Mesendoderm (in vitro differentiated cells): ENCODE data around the gene ADPRHL1.

Experiments
- DNase-seq: peaks from one replicate; pipeline ENCODE4 v3.0.0; 2013
- H2AK5ac ChIP-seq: 2 replicates; pipeline ENCODE4 v1.6.1; 2013; ENCODE audit warnings: low read length, inconsistent platforms
- H2BK120ac ChIP-seq: 2 replicates; pipeline ENCODE4 v1.6.1; 2013; ENCODE audit warnings: low read depth, mild to moderate bottlenecking, low read length, moderate library complexity, mixed read lengths
- H2BK15ac ChIP-seq: replicated peaks from 2 replicates; pipeline ENCODE4 v1.6.1; 2013; ENCODE audit warnings: low read depth, mild to moderate bottlenecking, moderate library complexity
- H2BK5ac ChIP-seq: 2 replicates; pipeline ENCODE4 v1.6.1; 2013; ENCODE audit warnings: low read length, inconsistent platforms
- H3K18ac ChIP-seq: 2 replicates; pipeline ENCODE4 v1.6.1; 2013; ENCODE audit warnings: mild to moderate bottlenecking, low read length, mixed read lengths
- H3K23ac ChIP-seq: one replicate; pipeline ENCODE4 v1.6.1; 2013; ENCODE audit warnings: low read length
- H3K27ac ChIP-seq: 2 replicates; pipeline ENCODE4 v1.5.1; 2013; ENCODE audit warnings: low read depth, mild to moderate bottlenecking, inconsistent platforms, low read length, moderate library complexity
- H3K27me3 ChIP-seq: 2 replicates; pipeline ENCODE4 v1.6.1; 2013; ENCODE audit warnings: low read length, control low read depth, mild to moderate bottlenecking, inconsistent platforms; ENCODE audit not compliant: insufficient read depth, poor library complexity
- H3K36me3 ChIP-seq: 2 replicates; pipeline ENCODE4 v1.6.1; 2013; ENCODE audit warnings: low read length, inconsistent platforms; ENCODE audit not compliant: control insufficient read depth, insufficient read depth
- H3K4ac ChIP-seq: one replicate; pipeline ENCODE4 v1.6.1; 2013; ENCODE audit warnings: low read depth, mild to moderate bottlenecking, low read length, moderate library complexity
- H3K4me1 ChIP-seq: 2 replicates; pipeline ENCODE4 v1.6.1; 2013; ENCODE audit warnings: low read depth, low read length, inconsistent platforms; ENCODE audit not compliant: control insufficient read depth
- H3K4me2 ChIP-seq: 2 replicates; pipeline ENCODE4 v1.6.1; 2013; ENCODE audit warnings: low read length
- H3K4me3 ChIP-seq: 2 replicates; pipeline ENCODE4 v1.5.1; 2013; ENCODE audit warnings: mild to moderate bottlenecking, low read length
- H3K56ac ChIP-seq: one replicate; pipeline ENCODE4 v1.6.1; 2013; ENCODE audit warnings: low read length
- H3K79me1 ChIP-seq: 2 replicates; pipeline ENCODE4 v1.6.1; 2013; ENCODE audit warnings: low read length, inconsistent platforms
- H3K79me2 ChIP-seq: 2 replicates; pipeline ENCODE4 v1.6.1; 2013; ENCODE audit warnings: mild to moderate bottlenecking, low read length; ENCODE audit not compliant: control insufficient read depth, insufficient read depth
- H3K9ac ChIP-seq: 2 replicates; pipeline ENCODE4 v1.6.1; 2013; ENCODE audit warnings: low read length, inconsistent platforms
- H4K5ac ChIP-seq: one replicate; pipeline ENCODE4 v1.6.1; 2013; ENCODE audit warnings: low read length
- H4K8ac ChIP-seq: one replicate; pipeline ENCODE4 v1.6.1; 2013; ENCODE audit warnings: low read depth, mild to moderate bottlenecking, control low read depth, low read length, moderate library complexity
- WGBS: extraction: QIAGEN DNeasy Blood & Tissue Kit; methylation state at CpG from one replicate; pipeline ENCODE4 v1.1.7; 2013; ENCODE audit warnings: low lambda C conversion rate, missing lambda C conversion rate; ENCODE audit not compliant: insufficient coverage; ENCODE audit errors: extremely low coverage; 5-methylcytosine and 5-hydroxymethylcytosine counted together

The ADPRHL1 gene

DNA sequence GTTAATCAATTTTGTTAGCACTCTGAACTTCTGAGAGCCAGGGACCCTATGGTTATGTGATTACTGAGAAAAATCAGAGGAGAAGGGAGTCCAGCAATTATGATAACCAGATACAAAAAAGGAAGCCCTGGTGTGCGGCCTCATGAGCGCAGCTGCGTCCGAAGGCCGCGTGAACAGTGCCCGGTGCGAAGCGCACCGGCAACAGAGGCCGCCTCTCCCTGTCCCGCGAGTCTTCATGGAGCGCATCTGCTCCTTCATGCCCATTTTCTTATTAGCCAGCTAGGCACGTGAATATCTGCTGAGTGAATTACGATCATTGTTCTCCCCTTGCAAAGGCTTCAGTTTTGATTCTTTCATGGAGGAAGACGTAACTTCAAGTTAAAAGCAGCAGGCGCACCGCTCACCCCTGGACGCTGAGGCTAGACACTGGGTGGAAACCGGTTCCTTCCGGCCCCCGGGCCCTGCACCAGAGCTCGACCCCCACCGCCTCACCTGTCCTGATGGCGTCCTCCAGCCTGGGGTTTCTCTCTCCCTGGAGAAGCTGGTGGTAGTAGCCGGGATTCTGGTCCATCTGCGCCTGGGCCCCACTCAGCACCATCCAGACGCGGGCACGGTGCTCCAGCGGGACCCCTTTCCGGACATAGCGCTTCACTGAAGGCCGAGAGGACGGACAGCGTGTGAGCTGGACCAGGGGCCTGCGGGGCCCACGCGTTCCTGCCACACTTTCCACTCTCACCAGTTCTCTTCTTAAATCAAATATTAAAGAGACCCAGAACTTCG lies 98.3 kb downstream of the ADPRHL1 start:
- Histone ChIP-seq H4K5ac (no peak overlapping the region), H3K4me1 (no peaks in the 10 kb centered on the region), H3K4ac (no peak overlapping the region), H4K8ac (no peak overlapping the region), H3K23ac (no peak overlapping the region), H3K4me3 (no peak overlapping the region), H3K27ac (no peak overlapping the region), H2BK5ac (no peak overlapping the region), H3K36me3 (peaks cover 2% of the 10 kb centered on the region), H3K9ac (no peak overlapping the region), H2BK120ac (no peak overlapping the region), H3K56ac (no peak overlapping the region), H2AK5ac (no peak overlapping the region), H3K4me2 (no peak overlapping the region), H3K18ac (no peak overlapping the region), H3K79me1 (no peaks in the 10 kb centered on the region), H3K79me2 (no peaks in the 10 kb centered on the region), H2BK15ac (no peak overlapping the region), H3K27me3 (no peaks in the 10 kb centered on the region)
- no peak for DNase-seq
- no CpG with 5 or more reads among the region's 41 CpGs for WGBS

GRCh38 chr13:113353254-113353653 lies 100.0 kb downstream of the ADPRHL1 start:
- no peak overlapping the region for H3K23ac ChIP-seq
- H3K4me3 ChIP-seq, result no peak overlapping the region
- H4K5ac ChIP-seq, result no peak overlapping the region
- no peaks in the 10 kb centered on the region for H3K79me2 ChIP-seq
- H3K4ac ChIP-seq, result no peak overlapping the region
- no peak overlapping the region for H2BK5ac ChIP-seq
- H3K56ac ChIP-seq, result no peak overlapping the region
- no peaks in the 10 kb centered on the region for H3K27me3 ChIP-seq
- no peak overlapping the region for H2BK120ac ChIP-seq
- peaks cover 1% of the 10 kb centered on the region for H3K36me3 ChIP-seq
- no peak overlapping the region for H2AK5ac ChIP-seq
- H3K18ac ChIP-seq, result no peak overlapping the region
- no peak overlapping the region for H2BK15ac ChIP-seq
- H3K79me1 ChIP-seq, result no peaks in the 10 kb centered on the region
- no peak overlapping the region for H3K9ac ChIP-seq
- WGBS, result no CpG with 5 or more reads among the region's 12 CpGs
- H3K27ac ChIP-seq, result no peak overlapping the region
- H3K4me2 ChIP-seq, result no peak overlapping the region
- H4K8ac ChIP-seq, result no peak overlapping the region
- no peak for DNase-seq
- no peaks in the 10 kb centered on the region for H3K4me1 ChIP-seq

- H2BK120ac ChIP-seq, result no peak overlapping the region
- no peak overlapping the region for H3K56ac ChIP-seq
- no CpG with 5 or more reads among the region's 17 CpGs for WGBS
- no peak overlapping the region for H3K23ac ChIP-seq
- H3K9ac ChIP-seq, result no peak overlapping the region
- no peak overlapping the region for H2BK5ac ChIP-seq
- H4K8ac ChIP-seq, result no peak overlapping the region
- H3K4me1 ChIP-seq, result no peaks in the 10 kb centered on the region
- no peak overlapping the region for H3K4ac ChIP-seq
- H3K18ac ChIP-seq, result no peak overlapping the region
- no peak for DNase-seq
- no peak overlapping the region for H3K4me2 ChIP-seq
- no peaks in the 10 kb centered on the region for H3K79me1 ChIP-seq
- H2AK5ac ChIP-seq, result no peak overlapping the region
- no peak overlapping the region for H3K4me3 ChIP-seq
- H3K27ac ChIP-seq, result no peak overlapping the region
- no peaks in the 10 kb centered on the region for H3K79me2 ChIP-seq
- H3K36me3 ChIP-seq, result peaks cover 1% of the 10 kb centered on the region
- no peak overlapping the region for H4K5ac ChIP-seq
- H2BK15ac ChIP-seq, result no peak overlapping the region
- no peaks in the 10 kb centered on the region for H3K27me3 ChIP-seq
These were observed 101.7 kb downstream of the ADPRHL1 start for GRCh38 chr13:113351514-113352026.

GRCh38 chr13:113350938-113351335 lies 102.4 kb downstream of the ADPRHL1 start:
- no peak overlapping the region for H3K9ac ChIP-seq
- H3K56ac ChIP-seq, result no peak overlapping the region
- H3K23ac ChIP-seq, result no peak overlapping the region
- H2BK120ac ChIP-seq, result no peak overlapping the region
- H3K36me3 ChIP-seq, result peaks cover 1% of the 10 kb centered on the region
- no peak overlapping the region for H4K8ac ChIP-seq
- no peak overlapping the region for H3K27ac ChIP-seq
- H2AK5ac ChIP-seq, result no peak overlapping the region
- H3K4me1 ChIP-seq, result no peaks in the 10 kb centered on the region
- H4K5ac ChIP-seq, result no peak overlapping the region
- H3K4me3 ChIP-seq, result no peak overlapping the region
- no peak overlapping the region for H2BK5ac ChIP-seq
- no peak overlapping the region for H3K4ac ChIP-seq
- DNase-seq, result no peak
- H3K27me3 ChIP-seq, result no peaks in the 10 kb centered on the region
- no peak overlapping the region for H3K4me2 ChIP-seq
- H3K79me1 ChIP-seq, result no peaks in the 10 kb centered on the region
- H3K18ac ChIP-seq, result no peak overlapping the region
- no peak overlapping the region for H2BK15ac ChIP-seq
- no peaks in the 10 kb centered on the region for H3K79me2 ChIP-seq
- no CpG with 5 or more reads among the region's 20 CpGs for WGBS

DNA sequence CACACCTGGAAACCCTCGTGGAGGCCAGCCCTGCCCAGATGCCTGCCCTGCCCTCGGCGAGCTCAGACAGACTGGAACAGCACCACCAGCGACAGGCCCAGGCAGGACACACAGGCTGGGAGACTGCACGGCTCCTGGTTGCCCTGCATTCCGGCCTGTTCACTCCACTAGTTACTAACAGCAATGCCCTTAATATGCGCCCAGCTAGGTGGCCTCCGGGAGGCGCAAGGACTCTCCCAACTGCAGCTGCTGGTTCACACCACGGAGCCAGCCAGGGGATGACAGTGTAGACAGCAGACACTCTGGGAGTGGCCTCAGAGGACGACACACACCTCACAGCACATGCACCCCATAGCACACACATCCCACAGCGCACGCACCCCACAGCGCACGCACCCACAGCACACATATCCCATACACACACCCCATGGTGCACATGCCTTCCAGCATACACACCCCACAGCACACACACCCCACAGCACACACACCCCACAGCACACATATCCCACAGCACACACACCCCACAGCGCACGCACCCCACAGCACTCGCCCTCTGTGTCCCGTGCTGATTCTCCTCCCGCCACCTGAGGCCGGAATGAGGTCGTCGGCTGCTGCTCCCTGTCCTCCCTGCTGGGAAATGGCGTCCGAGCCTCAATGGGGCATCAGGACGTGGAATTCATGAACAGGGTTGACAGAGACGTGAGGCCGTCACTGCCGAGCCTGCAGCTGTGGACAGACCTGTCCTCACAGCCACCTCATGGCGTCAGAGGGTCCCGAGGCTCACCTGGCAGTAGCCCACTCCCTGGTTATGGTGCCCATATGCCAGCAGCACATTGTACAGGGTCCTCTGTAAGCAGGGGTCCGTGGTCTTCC lies 103.0 kb downstream of the ADPRHL1 start:
- Histone ChIP-seq H2BK15ac (no peak overlapping the region), H3K4ac (no peak overlapping the region), H3K79me2 (no peaks in the 10 kb centered on the region), H2BK5ac (no peak overlapping the region), H3K4me2 (no peak overlapping the region), H4K8ac (no peak overlapping the region), H3K79me1 (no peaks in the 10 kb centered on the region), H3K4me3 (no peak overlapping the region), H3K23ac (no peak overlapping the region), H3K4me1 (no peaks in the 10 kb centered on the region), H3K9ac (no peak overlapping the region), H3K36me3 (peaks cover 1% of the 10 kb centered on the region), H3K18ac (no peak overlapping the region), H3K56ac (no peak overlapping the region), H2BK120ac (no peak overlapping the region), H4K5ac (no peak overlapping the region), H3K27me3 (no peaks in the 10 kb centered on the region), H2AK5ac (no peak overlapping the region), H3K27ac (no peak overlapping the region)
- WGBS, result no CpG with 5 or more reads among the region's 32 CpGs
- peak; percentile 47 for DNase-seq
